CD8-positive, alpha-beta memory T cell (primary cell): ENCODE results near the gene ACBD3. TPM values are rescaled to one million over a fixed set of nuclear protein-coding genes. Genes with fewer than 3 reads are reported as not detected.

ENCODE experiments used
- CTCF ChIA-PET: fragments of 350-600 bp; sonication (Branson Sonifier 250); formaldehyde crosslinking; loops from one replicate; lab custom pipeline; 2021; ENCODE audit warnings: antibody characterized with exemption; lab: Charles Lee
- POLR2A ChIA-PET: fragments of 350-600 bp; sonication (Branson Sonifier 250); formaldehyde crosslinking; loops from one replicate; lab custom pipeline; 2021; ENCODE audit warnings: antibody characterized with exemption; lab: Charles Lee
- DNase-seq, 5 donors: peaks; one replicate each; pipeline versions ENCODE4 v3.0.0 to v3.0.0-alpha.2; 2020 to 2022; ENCODE audit warnings: mixed read lengths in 1 of 5
- H3K27ac ChIP-seq: one replicate; pipeline ENCODE4 v1.7.0; 2013; ENCODE audit warnings: low read depth, mild to moderate bottlenecking, low read length, moderate library complexity
- H3K27me3 ChIP-seq: 2 replicates; pipeline ENCODE4 v1.7.0; 2013; ENCODE audit warnings: low read length, mild to moderate bottlenecking; ENCODE audit not compliant: insufficient read depth, poor library complexity, severe bottlenecking
- H3K36me3 ChIP-seq: 2 replicates; pipeline ENCODE4 v1.7.0; 2013; ENCODE audit warnings: mild to moderate bottlenecking, low read length, moderate library complexity; ENCODE audit not compliant: insufficient read depth
- H3K4me1 ChIP-seq: 2 replicates; pipeline ENCODE4 v1.7.0; 2013; ENCODE audit warnings: mild to moderate bottlenecking, low read length, moderate library complexity; ENCODE audit not compliant: insufficient read depth
- H3K4me3 ChIP-seq: 2 replicates; pipeline ENCODE4 v1.7.0; 2013; ENCODE audit warnings: mild to moderate bottlenecking, low read length
- H3K9me3 ChIP-seq: 2 replicates; pipeline ENCODE4 v1.7.0; 2013; ENCODE audit warnings: mild to moderate bottlenecking, low read length
- H3K27ac Mint-ChIP-seq, 8 donors: one replicate each; pipeline ENCODE4 v1.8.0; 2020 to 2021; ENCODE audit warnings: mixed read lengths in 8 of 8, mild to moderate bottlenecking in 6 of 8, inconsistent platforms in 3 of 8, moderate library complexity in 3 of 8
- H3K27me3 Mint-ChIP-seq, 2 donors: one replicate each; pipeline ENCODE4 v1.8.0; 2020 to 2021; ENCODE audit warnings: mixed read lengths in 2 of 2, mild to moderate bottlenecking in 1 of 2, moderate library complexity in 1 of 2
- H3K36me3 Mint-ChIP-seq, 3 donors: one replicate each; pipeline ENCODE4 v1.8.0; 2020 to 2021; ENCODE audit warnings: mixed read lengths in 3 of 3, inconsistent platforms in 1 of 3, mild to moderate bottlenecking in 1 of 3
- H3K4me1 Mint-ChIP-seq, 3 donors: one replicate each; pipeline ENCODE4 v1.8.0; 2020 to 2021; ENCODE audit warnings: mixed read lengths in 3 of 3, inconsistent platforms in 1 of 3, mild to moderate bottlenecking in 1 of 3
- H3K4me3 Mint-ChIP-seq, 7 donors: one replicate each; pipeline ENCODE4 v1.8.0; 2020 to 2021; ENCODE audit warnings: mixed read lengths in 7 of 7, mild to moderate bottlenecking in 6 of 7, moderate library complexity in 4 of 7, inconsistent platforms in 2 of 7
- H3K9me3 Mint-ChIP-seq, 5 donors: one replicate each; pipeline ENCODE4 v1.8.0; 2020 to 2022; ENCODE audit warnings: mixed read lengths in 5 of 5, mild to moderate bottlenecking in 3 of 5, moderate library complexity in 2 of 5, inconsistent platforms in 1 of 5
- polyA plus RNA-seq: library from polyadenylated mRNA; unstranded; fragments of 300-500 nt; fragmentation: Illumina TruSeq; gene quantifications from one replicate; pipeline ENCODE4 v1.2.3, GENCODE V29; 2021
- total RNA-seq, 2 experiments: library from RNA; stranded (reverse); gene quantifications; one replicate each; pipeline ENCODE4 v1.2.3, GENCODE V29; 2021

Gene ACBD3
- total and polyA plus RNA-seq, 3 experiments from 2014 or later: 20.4 to 22.3 (median 21.5) TPM

DNA sequence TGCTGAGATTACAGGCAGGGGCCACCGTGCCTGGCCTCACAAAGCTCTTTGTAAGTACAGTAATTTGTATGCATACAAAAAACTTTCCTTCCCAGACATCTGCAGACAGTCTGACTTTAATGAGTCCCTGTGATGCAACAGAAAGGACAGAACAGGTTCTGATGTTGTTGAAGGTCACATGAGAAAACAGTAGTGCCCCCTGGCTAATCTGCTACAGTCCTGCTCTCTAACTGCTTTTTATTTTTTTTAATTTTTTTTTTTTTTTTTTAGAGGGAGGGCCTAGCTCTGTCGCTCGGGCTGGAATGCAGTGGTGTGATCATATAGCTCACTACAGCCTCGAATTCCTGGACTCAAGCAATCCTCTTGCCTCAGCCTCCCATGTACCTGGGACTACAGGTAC is 36.7 kb downstream of the ACBD3 start:
- no peaks in the 10 kb centered on the region for H3K27me3 ChIP-seq
- no peaks in the 10 kb centered on the region for H3K4me1 ChIP-seq
- no peak overlapping the region for H3K27ac ChIP-seq
- no peaks in the 10 kb centered on the region for H3K27me3 Mint-ChIP-seq
- no peak overlapping the region for H3K4me3 Mint-ChIP-seq
- H3K9me3 Mint-ChIP-seq: no peaks in the 10 kb centered on the region
- peaks cover 4 to 81% (median 17%) of the 10 kb centered on the region in 3 donors for H3K36me3 Mint-ChIP-seq
- CTCF ChIA-PET: interaction anchor here (2.2 kb wide), 1 partner anchor 24 kb away, joined by 15 read pairs; no protein-coding TSS in a partner anchor
- peak overlapping the region in 1 of 8 donors; percentile 65 for H3K27ac Mint-ChIP-seq
- no peak overlapping the region for H3K4me3 ChIP-seq
- no peak for DNase-seq
- no peaks in the 10 kb centered on the region for H3K9me3 ChIP-seq
- H3K4me1 Mint-ChIP-seq: peaks cover 0 to 3% (median 0%) of the 10 kb centered on the region in 3 donors
- POLR2A ChIA-PET: no interaction called here
- peaks cover 28% of the 10 kb centered on the region for H3K36me3 ChIP-seq

DNA sequence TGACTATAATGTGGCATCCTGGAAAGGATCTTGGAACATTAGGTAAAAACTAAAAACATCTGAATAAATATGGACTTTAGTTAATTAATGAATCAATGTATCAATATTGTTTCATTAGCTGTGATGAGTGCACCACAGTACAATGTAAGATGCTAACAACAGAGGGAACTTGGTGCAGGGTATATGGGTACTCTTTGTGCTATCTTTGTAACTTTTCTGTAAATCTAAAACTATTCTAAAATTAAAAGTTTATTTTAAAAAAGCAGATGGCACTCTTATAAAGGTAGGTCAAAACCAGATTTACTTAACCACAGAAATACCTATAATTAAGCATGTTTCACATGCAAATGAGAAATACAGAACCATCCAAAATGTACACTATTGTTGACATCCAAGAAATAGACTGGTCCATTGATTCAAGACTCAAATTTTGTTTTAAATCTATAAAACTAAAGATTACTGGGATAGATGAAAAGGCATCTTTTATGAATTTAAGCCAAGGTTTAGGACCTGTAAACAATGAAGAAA is 38.4 kb downstream of the ACBD3 start:
- Histone ChIP-seq H3K4me1 (no peaks in the 10 kb centered on the region), H3K9me3 (no peaks in the 10 kb centered on the region), H3K27me3 (no peaks in the 10 kb centered on the region), H3K4me3 (no peak overlapping the region), H3K36me3 (peaks cover 19% of the 10 kb centered on the region), H3K27ac (no peak overlapping the region)
- Mint-ChIP-seq H3K36me3 (peaks cover 4 to 74% (median 18%) of the 10 kb centered on the region in 3 donors), H3K9me3 (no peaks in the 10 kb centered on the region), H3K4me3 (no peak overlapping the region), H3K4me1 (no peaks in the 10 kb centered on the region), H3K27me3 (no peaks in the 10 kb centered on the region), H3K27ac (peak overlapping the region in 2 of 8 donors; percentile 64 to 72)
- POLR2A ChIA-PET: no interaction called here
- CTCF ChIA-PET: interaction anchor here (1.0 to 2.2 kb wide), 2 partner anchors 23 to 185 kb away, joined by 3 to 15 read pairs; no protein-coding TSS in a partner anchor
- DNase-seq: no peak

DNA sequence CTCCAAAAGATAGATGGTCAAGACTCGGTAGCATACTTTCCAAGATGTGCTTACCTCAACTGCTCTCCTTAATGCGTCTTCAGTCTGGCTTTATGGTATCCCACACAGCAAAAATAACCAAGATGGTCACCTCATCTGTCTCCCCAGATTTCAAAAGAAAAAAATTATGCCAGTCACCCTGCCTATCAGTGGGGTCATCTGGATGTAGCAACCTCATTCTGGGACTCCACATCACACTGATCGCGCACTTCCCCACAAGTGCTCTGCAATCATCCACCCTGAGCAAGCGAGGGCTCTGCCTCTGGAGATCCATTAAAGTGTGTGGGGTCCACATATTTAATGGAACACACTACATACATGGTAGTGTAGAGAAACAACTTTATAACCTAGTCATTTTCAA is 42.5 kb downstream of the ACBD3 start:
- ChIA-PET CTCF (no interaction called here), POLR2A (no interaction called here)
- no peak overlapping the region for H3K4me3 ChIP-seq
- H3K27ac ChIP-seq: no peak overlapping the region
- no peaks in the 10 kb centered on the region for H3K27me3 ChIP-seq
- Mint-ChIP-seq H3K4me1 (no peaks in the 10 kb centered on the region), H3K9me3 (no peaks in the 10 kb centered on the region), H3K4me3 (no peak overlapping the region), H3K36me3 (peaks cover 4 to 46% (median 14%) of the 10 kb centered on the region in 3 donors), H3K27ac (peak overlapping the region in 1 of 8 donors; percentile 82), H3K27me3 (no peaks in the 10 kb centered on the region)
- no peaks in the 10 kb centered on the region for H3K4me1 ChIP-seq
- H3K36me3 ChIP-seq: peaks cover 7% of the 10 kb centered on the region
- no peak for DNase-seq
- H3K9me3 ChIP-seq: no peaks in the 10 kb centered on the region

DNA sequence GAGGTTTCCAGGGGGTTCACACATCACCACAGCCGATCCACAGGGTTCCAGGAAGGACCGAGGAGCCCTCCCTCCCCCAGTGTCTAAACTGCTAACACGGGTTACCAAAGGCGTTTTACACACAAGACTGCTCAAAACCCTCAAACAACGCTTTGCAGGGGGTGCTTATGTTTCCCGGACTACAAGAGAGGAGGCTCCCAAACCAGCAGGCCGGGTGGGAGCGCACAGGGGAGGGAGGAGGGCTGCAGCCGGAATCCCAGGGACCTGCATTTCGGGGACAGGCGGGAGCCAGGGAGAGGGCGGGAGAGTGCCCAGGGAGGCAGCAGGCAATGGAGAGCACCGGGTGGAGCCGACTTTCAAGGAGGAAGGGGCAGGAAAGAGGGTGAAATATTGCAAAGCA is 50.8 kb downstream of the ACBD3 start:
- POLR2A ChIA-PET: no interaction called here
- Mint-ChIP-seq H3K36me3 (no peaks in the 10 kb centered on the region), H3K27ac (no peak overlapping the region), H3K4me3 (no peak overlapping the region), H3K4me1 (no peaks in the 10 kb centered on the region), H3K27me3 (no peaks in the 10 kb centered on the region), H3K9me3 (no peaks in the 10 kb centered on the region)
- no peaks in the 10 kb centered on the region for H3K36me3 ChIP-seq
- H3K4me1 ChIP-seq: no peaks in the 10 kb centered on the region
- CTCF ChIA-PET: interaction anchor here (1.9 kb wide), 1 partner anchor 10 kb away, joined by 7 read pairs; no protein-coding TSS in a partner anchor
- DNase-seq: no peak
- H3K27ac ChIP-seq: no peak overlapping the region
- no peaks in the 10 kb centered on the region for H3K27me3 ChIP-seq
- no peaks in the 10 kb centered on the region for H3K9me3 ChIP-seq
- no peak overlapping the region for H3K4me3 ChIP-seq

DNA sequence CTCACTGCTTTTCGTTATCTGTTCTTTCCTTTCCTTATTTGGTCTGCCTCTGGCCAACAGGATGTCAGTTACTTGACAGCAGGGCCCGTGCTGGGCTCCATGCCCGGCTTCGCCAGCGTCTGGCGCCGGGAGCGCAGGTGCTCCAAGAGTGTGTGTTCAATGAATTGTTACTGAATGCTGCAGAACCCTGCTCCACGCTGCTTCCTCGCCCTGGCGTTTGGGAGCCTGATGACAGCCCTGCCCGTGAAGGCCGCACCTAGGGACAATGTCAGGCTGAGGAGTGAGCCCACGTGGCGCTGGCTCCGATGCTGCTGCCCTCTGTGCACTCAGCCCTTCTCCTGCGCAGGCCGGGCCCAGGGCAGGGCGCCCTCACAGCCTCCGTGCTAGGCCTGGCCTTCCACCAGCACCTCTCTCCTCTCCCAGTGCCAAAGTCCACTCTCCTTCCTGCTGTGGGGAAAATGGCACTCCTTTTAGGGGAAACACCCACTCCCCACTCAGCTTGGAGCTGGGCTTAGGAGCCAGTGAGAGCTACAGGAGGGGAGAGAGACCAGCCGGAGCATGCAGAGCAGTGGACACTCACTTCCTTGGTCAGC is 51.4 kb downstream of the ACBD3 start:
- no peak for DNase-seq
- no peaks in the 10 kb centered on the region for H3K36me3 ChIP-seq
- Mint-ChIP-seq H3K27ac (peak overlapping the region in 1 of 8 donors; percentile 83), H3K27me3 (peaks cover 0 to 1% of the 10 kb centered on the region in 2 donors), H3K4me3 (no peak overlapping the region), H3K4me1 (no peaks in the 10 kb centered on the region), H3K36me3 (no peaks in the 10 kb centered on the region), H3K9me3 (no peaks in the 10 kb centered on the region)
- H3K4me3 ChIP-seq: no peak overlapping the region
- no peaks in the 10 kb centered on the region for H3K9me3 ChIP-seq
- POLR2A ChIA-PET: no interaction called here
- CTCF ChIA-PET: no interaction called here
- no peak overlapping the region for H3K27ac ChIP-seq
- H3K4me1 ChIP-seq: no peaks in the 10 kb centered on the region
- H3K27me3 ChIP-seq: no peaks in the 10 kb centered on the region

DNA sequence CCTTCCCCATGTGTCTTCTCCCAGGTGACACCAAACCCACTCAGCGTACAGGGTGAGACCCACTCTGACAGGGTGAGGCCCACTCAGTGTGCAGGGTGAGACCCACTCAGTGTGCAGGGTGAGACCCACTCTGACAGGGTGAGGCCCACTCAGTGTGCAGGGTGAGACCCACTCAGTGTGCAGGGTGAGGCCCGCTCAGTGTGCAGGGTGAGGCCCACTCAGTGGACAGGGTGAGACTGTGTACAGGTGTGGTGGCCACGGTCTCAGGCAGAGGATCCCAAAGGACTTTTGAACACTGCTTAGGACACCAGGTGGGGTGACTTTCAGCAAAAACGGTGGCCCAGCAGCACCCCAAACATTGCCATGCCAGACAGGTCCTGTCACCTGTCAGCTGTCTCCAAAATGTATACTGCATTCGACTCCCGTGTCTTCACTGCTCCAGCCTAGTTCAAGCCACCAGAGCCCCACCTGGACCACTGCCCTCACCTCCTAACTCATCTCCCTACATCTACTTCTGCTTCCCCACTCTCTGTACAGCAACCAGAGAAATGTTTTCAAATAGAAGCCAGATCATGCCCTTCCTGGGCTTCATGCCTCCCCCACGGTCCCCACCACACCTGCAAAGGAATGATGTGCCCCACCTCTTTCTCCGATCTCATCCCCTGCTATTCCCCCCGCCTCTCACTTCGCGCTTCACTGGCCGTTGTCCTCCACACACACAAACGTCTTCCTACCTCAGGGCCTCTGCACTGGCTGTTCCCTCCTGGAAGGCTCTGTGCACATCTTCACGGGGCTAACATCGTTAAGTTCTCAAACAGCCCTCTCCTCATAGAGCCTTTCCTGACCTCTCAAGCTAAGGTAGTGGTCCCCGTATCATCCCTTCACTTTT is 52.1 kb downstream of the ACBD3 start:
- DNase-seq: no peak
- Mint-ChIP-seq H3K27me3 (peaks cover 0 to 3% of the 10 kb centered on the region in 2 donors), H3K4me1 (no peaks in the 10 kb centered on the region), H3K4me3 (no peak overlapping the region), H3K9me3 (no peaks in the 10 kb centered on the region), H3K27ac (peak overlapping the region in 1 of 8 donors; percentile 83), H3K36me3 (no peaks in the 10 kb centered on the region)
- ChIA-PET POLR2A (no interaction called here), CTCF (interaction anchor here (1.2 to 2.9 kb wide), 2 partner anchors 9 to 11 kb away, joined by 4 to 9 read pairs; no protein-coding TSS in a partner anchor)
- no peaks in the 10 kb centered on the region for H3K4me1 ChIP-seq
- H3K27ac ChIP-seq: no peak overlapping the region
- no peaks in the 10 kb centered on the region for H3K27me3 ChIP-seq
- no peak overlapping the region for H3K4me3 ChIP-seq
- no peaks in the 10 kb centered on the region for H3K36me3 ChIP-seq
- H3K9me3 ChIP-seq: no peaks in the 10 kb centered on the region

DNA sequence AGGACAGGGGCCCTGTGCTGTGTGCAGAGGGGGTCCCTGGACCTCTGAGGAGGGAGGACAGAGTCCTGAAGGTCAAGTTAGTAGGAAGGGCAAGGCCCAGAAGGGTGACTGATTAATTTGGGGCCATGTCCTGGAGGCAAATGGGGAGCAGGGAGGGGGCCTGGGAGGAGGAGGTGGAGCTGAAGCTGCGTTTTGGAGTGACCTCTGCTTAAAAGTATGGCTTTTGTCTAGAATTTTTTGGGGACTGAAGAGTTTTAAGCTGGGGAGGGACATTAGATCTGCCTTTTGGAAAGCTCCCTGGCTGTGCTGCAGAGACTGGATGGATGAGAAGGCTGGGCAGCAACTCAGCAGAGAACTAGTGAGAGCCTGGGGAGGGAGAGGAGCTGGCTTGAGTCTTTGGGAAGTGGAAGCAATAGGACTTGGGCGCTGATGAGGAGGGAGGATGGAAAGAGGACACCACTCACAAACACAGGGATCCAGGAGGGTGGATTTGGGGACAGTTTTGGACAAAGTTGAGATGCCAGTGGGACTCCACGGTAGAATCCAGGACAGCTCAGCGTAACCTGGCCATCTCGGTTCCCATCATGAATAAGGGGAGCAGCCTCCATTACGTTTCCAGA is 52.9 kb downstream of the ACBD3 start:
- POLR2A ChIA-PET: interaction anchor here (0.5 to 0.6 kb wide), 2 partner anchors 40 to 105 kb away, joined by 5 to 6 read pairs; no protein-coding TSS in a partner anchor
- no peaks in the 10 kb centered on the region for H3K36me3 Mint-ChIP-seq

More for the DNA sequence above, 52.9 kb downstream of the ACBD3 start:
- peaks cover 0 to 3% of the 10 kb centered on the region in 2 donors for H3K27me3 Mint-ChIP-seq
- no peaks in the 10 kb centered on the region for H3K4me1 Mint-ChIP-seq
- Histone ChIP-seq H3K27me3 (no peaks in the 10 kb centered on the region), H3K4me1 (no peaks in the 10 kb centered on the region), H3K4me3 (no peak overlapping the region), H3K27ac (no peak overlapping the region), H3K9me3 (no peaks in the 10 kb centered on the region), H3K36me3 (no peaks in the 10 kb centered on the region)
- H3K9me3 Mint-ChIP-seq: no peaks in the 10 kb centered on the region
- CTCF ChIA-PET: interaction anchor here (1.2 to 2.9 kb wide), 2 partner anchors 8 to 10 kb away, joined by 4 to 9 read pairs; no protein-coding TSS in a partner anchor
- no peak for DNase-seq
- no peak overlapping the region for H3K4me3 Mint-ChIP-seq
- H3K27ac Mint-ChIP-seq: peak overlapping the region in 3 of 8 donors; percentile 37 to 82 (median 42)
